Lower leg skin (tissue), 4 donors: Measurements from ENCODE around the gene XDH. TPM values are rescaled to one million over a fixed set of nuclear protein-coding genes. Genes with fewer than 3 reads are reported as not detected.
A peak's percentile ranks its signal among the peaks of the same experiment; 100 is the strongest.

Experiments used
- DNase-seq, 2 donors: peaks; one replicate each; pipeline ENCODE4 v3.0.0-alpha.2; 2019; ENCODE audit warnings: low spot score in 2 of 2
- H3K4me3 ChIP-seq: fragments of 200-600 bp; sonication (generic); 2 replicates; pipeline ENCODE4 v1.5.1; 2017; ENCODE audit warnings: mild to moderate bottlenecking, low read depth; ENCODE audit not compliant: poor library complexity, severe bottlenecking
- CTCF ChIP-seq, 3 donors: fragments of 450-650 bp; IDR thresholded peaks; one replicate each; pipeline ENCODE4 v1.5.1; 2016; ENCODE audit warnings: antibody characterized with exemption in 3 of 3, mild to moderate bottlenecking in 3 of 3, moderate library complexity in 2 of 3
- POLR2A ChIP-seq, 2 donors: fragments of 450-650 bp; IDR thresholded peaks; one replicate each; pipeline ENCODE4 v1.6.1; 2016 to 2017; ENCODE audit warnings: antibody characterized with exemption in 2 of 2, mild to moderate bottlenecking in 1 of 2, moderate library complexity in 1 of 2
- WGBS, 2 donors: methylation state at CpG; one replicate each; pipeline ENCODE4 v1.1.5; 2018; 5-methylcytosine and 5-hydroxymethylcytosine counted together
- intact Hi-C: fragments of 100-400 bp; cut with DNase I; formaldehyde crosslinking; loops from one replicate; pipeline ENCODE4 v1.15.0; 2023; ENCODE audit warnings: low total_unique reads
- total RNA-seq, 4 donors: library from RNA; depleted of rRNA; stranded (reverse); fragments of >200 nt; gene quantifications; one replicate each; pipeline ENCODE4 v1.1.0, GENCODE V29; 2016

The XDH gene
- total RNA-seq, 4 donors from 2014 or later = 0.11 to 1.7 (median 0.75) TPM

GRCh38 chr2:31333527-31334183 lies 80.9 kb downstream of the XDH start:
- DNase-seq = peak; percentile 80 to 96
- no peak for TF ChIP-seq POLR2A (IDR thresholded peaks at IDR 0.05)
- TF ChIP-seq CTCF (IDR thresholded peaks at IDR 0.05) = peak in 1 of 3 donors; percentile 39
- no peak overlapping the region for H3K4me3 ChIP-seq
- intact Hi-C loops = no loop called here
- WGBS, 2 donors = 14 to 19% methylated on average over 8 of the region's 8 CpGs

DNA sequence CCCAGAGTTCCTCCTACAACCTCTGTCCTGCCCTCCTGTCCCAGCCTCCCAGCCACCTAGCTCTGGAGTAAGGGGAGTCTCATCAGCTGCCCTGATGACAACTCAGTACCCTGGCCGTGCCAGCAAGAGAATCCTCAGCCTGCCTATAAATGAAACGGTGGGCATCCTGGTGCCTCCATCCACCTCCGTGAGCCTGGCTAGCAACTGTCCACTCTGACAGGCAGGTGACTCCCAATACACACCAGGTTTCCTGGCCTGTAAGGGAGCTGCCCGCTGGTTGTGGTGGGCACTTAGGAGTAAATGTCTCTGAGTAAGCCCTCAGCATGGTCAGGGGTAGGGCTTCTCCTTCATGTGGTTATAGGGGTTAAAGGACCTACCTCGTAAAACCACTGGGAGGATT lies 81.5 kb downstream of the XDH start:
- DNase-seq = peak in 1 of 2 donors; percentile 65
- TF ChIP-seq CTCF (IDR thresholded peaks at IDR 0.05) (no peak), POLR2A (IDR thresholded peaks at IDR 0.05) (no peak)
- no peak overlapping the region for H3K4me3 ChIP-seq
- intact Hi-C loops = no loop called here
- WGBS, 2 donors = 79 to 86% methylated on average over 5 of the region's 5 CpGs

DNA sequence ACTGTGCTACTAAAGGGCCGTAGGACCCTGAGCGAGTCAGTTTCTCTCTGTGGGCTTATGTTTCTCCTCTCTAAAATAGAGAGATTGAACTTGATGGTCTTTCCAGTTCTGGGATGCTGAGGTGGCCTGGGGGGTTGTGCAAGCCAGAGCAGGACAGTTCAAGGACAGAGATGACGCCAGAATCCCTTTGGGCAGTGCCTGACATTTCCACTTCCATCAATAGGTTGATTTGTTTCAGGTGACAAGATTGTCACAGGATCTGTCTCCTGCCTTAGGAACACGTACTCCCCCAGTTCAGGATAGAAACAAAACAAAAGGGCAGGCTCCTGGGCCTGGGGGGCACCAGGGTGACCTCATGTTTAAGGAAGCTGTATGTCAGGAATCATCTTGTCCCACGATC lies 82.0 kb downstream of the XDH start:
- 77 to 92% methylated on average over 5 of the region's 5 CpGs for WGBS, 2 donors
- intact Hi-C loops = no loop called here

DNA sequence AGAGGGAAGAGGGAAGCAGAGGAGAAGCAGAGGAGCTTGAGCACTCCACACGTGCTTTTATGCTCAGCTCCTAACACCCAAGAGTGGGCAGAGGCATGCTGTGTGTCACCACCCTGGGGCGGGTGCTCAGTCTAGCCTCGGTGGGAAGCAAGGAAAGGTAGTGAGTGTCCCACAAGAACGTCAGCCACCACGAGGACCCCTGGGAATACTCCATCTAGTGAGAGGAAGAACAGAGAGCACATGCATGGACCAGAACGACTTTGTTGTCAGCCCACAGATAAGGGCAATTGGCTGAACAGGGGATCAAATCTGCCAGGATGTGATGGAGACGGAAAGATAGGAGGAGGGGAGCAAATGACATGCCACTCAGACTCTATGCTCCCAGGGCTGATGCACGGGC lies 83.4 kb downstream of the XDH start:
- peak in 1 of 2 donors; percentile 63 for DNase-seq
- intact Hi-C loops = no loop called here
- TF ChIP-seq CTCF (IDR thresholded peaks at IDR 0.05) = no peak
- no peak for TF ChIP-seq POLR2A (IDR thresholded peaks at IDR 0.05)
- no peak overlapping the region for H3K4me3 ChIP-seq
- WGBS, 2 donors = 74 to 78% methylated on average over 8 of the region's 8 CpGs

More for the DNA sequence above, 82.0 kb downstream of the XDH start:
- H3K4me3 ChIP-seq = no peak overlapping the region
- DNase-seq = peak in 1 of 2 donors; percentile 65
- TF ChIP-seq POLR2A (IDR thresholded peaks at IDR 0.05) = no peak
- TF ChIP-seq CTCF (IDR thresholded peaks at IDR 0.05) = no peak

- intact Hi-C loops = no loop called here
- WGBS, 2 donors = 82 to 83% methylated on average over 2 of the region's 2 CpGs
- TF ChIP-seq POLR2A (IDR thresholded peaks at IDR 0.05) = no peak
- no peak for TF ChIP-seq CTCF (IDR thresholded peaks at IDR 0.05)
- H3K4me3 ChIP-seq = no peak overlapping the region
- DNase-seq = no peak
These were observed 85.4 kb downstream of the XDH start for GRCh38 chr2:31329081-31329625.

- DNase-seq = no peak
- no peak overlapping the region for H3K4me3 ChIP-seq
- no peak for TF ChIP-seq POLR2A (IDR thresholded peaks at IDR 0.05)
- no peak for TF ChIP-seq CTCF (IDR thresholded peaks at IDR 0.05)
- intact Hi-C loops = no loop called here
These were observed 86.5 kb downstream of the XDH start for GRCh38 chr2:31328026-31328425.
